HepG2 (cell line): ENCODE results near the gene ANXA11.
"Not testable (repeated sequence)": the region's sequence is repeated elsewhere in the genome, so short reads cannot be mapped to it uniquely, and the experiment has no call there.

ENCODE experiments used
- ARNTL ChIP-seq: sonication (generic); formaldehyde crosslinking; IDR thresholded peaks from 2 replicates; pipeline ENCODE4 v1.4.0; 2020; ENCODE audit warnings: mild to moderate bottlenecking, missing genetic modification reagents
- CTCF ChIP-seq: sonication (generic); formaldehyde crosslinking; IDR thresholded peaks from 2 replicates; pipeline ENCODE4 v1.5.0; 2020; ENCODE audit warnings: mild to moderate bottlenecking, missing genetic modification reagents, moderate library complexity
- GABPA ChIP-seq, 2 experiments: IDR thresholded peaks; 2 replicates each; pipeline ENCODE4 v1.6.1; 2011 to 2016; ENCODE audit warnings: low read depth in 2 of 2, low read length in 1 of 2, missing biosample characterization in 1 of 2, missing genetic modification characterization in 1 of 2
- KDM1A ChIP-seq: IDR thresholded peaks from 2 replicates; pipeline ENCODE4 v1.6.1; 2016; ENCODE audit warnings: missing compliant biosample characterization
- KDM2A ChIP-seq: sonication (generic); formaldehyde crosslinking; IDR thresholded peaks from 2 replicates; pipeline ENCODE4 v1.4.0; 2020; ENCODE audit warnings: low read depth, missing genetic modification reagents, borderline replicate concordance
- KLF12 ChIP-seq: sonication (generic); formaldehyde crosslinking; IDR thresholded peaks from 2 replicates; pipeline ENCODE4 v1.4.0; 2020; ENCODE audit warnings: missing genetic modification reagents, borderline replicate concordance
- MAZ ChIP-seq, 2 experiments: sonication (generic) in 1 of 2; formaldehyde crosslinking in 1 of 2; IDR thresholded peaks; 2 replicates each; pipeline versions ENCODE4 v1.5.0 to v1.6.1; 2012 to 2020; ENCODE audit warnings: low read depth in 2 of 2, mild to moderate bottlenecking in 2 of 2, borderline replicate concordance in 1 of 2, improper control_type of control experiment in 1 of 2, low read length in 1 of 2, missing genetic modification reagents in 1 of 2, moderate library complexity in 1 of 2
- POLR2AphosphoS5 ChIP-seq: IDR thresholded peaks from 2 replicates; pipeline ENCODE4 v1.6.1; 2012; ENCODE audit warnings: low read depth, low read length
- RAD21 ChIP-seq: fragments of 450-650 bp; formaldehyde crosslinking; IDR thresholded peaks from 2 replicates; pipeline ENCODE4 v1.5.0; 2020; ENCODE audit warnings: mild to moderate bottlenecking
- RFX5 ChIP-seq: IDR thresholded peaks from 2 replicates; pipeline ENCODE4 v1.6.1; 2011; ENCODE audit warnings: low read depth, low read length, improper control_type of control experiment
- SATB2 ChIP-seq: sonication (generic); formaldehyde crosslinking; IDR thresholded peaks from 2 replicates; pipeline ENCODE4 v1.5.0; 2020; ENCODE audit warnings: missing genetic modification reagents
- USF2 ChIP-seq, 2 experiments: sonication (generic) in 1 of 2; formaldehyde crosslinking in 1 of 2; IDR thresholded peaks; 2 replicates each; pipeline versions ENCODE4 v1.5.1 to v1.6.1; 2011 to 2020; ENCODE audit warnings: borderline replicate concordance in 1 of 2, low read depth in 1 of 2, low read length in 1 of 2, mild to moderate bottlenecking in 1 of 2, missing genetic modification reagents in 1 of 2, moderate library complexity in 1 of 2
- ZFX ChIP-seq: sonication (generic); formaldehyde crosslinking; IDR thresholded peaks from 2 replicates; pipeline ENCODE4 v1.4.0; 2020; ENCODE audit warnings: mild to moderate bottlenecking, low read depth, missing genetic modification reagents, moderate library complexity
- ZNF232 ChIP-seq: sonication (generic); formaldehyde crosslinking; IDR thresholded peaks from 2 replicates; pipeline ENCODE4 v1.4.0; 2020; ENCODE audit warnings: missing genetic modification reagents, borderline replicate concordance

GRCh38 chr10:80233871-80234270, 28.5 kb upstream of the ANXA11 start:
- TF ChIP-seq ARNTL (CRISPR knock-in tag); CTCF (CRISPR knock-in tag); RFX5; KLF12; KDM2A (CRISPR knock-in tag); SATB2; ZFX (CRISPR knock-in tag); POLR2AphosphoS5; ZNF232; KDM1A (CRISPR knock-in tag); GABPA (IDR thresholded peaks at IDR 0.05; ENCODE audit: low read depth, low read length); GABPA (CRISPR knock-in tag; IDR thresholded peaks at IDR 0.05; ENCODE audit: low read depth); RAD21; MAZ (IDR thresholded peaks at IDR 0.05; ENCODE audit: borderline replicate concordance, low read depth, low read length); MAZ (CRISPR knock-in tag; IDR thresholded peaks at IDR 0.05; ENCODE audit: low read depth); USF2 (IDR thresholded peaks at IDR 0.05; ENCODE audit: low read depth, low read length); USF2 (CRISPR knock-in tag; IDR thresholded peaks at IDR 0.05; ENCODE audit: borderline replicate concordance): not testable (repeated sequence)
